Ovary (tissue), 3 donors: Measurements from ENCODE around the gene CHST13.

ENCODE experiments used
- CTCF ChIP-seq, 3 donors: fragments of 450-650 bp in 2 of 3; fragments of 200-600 bp in 1 of 3; IDR thresholded peaks; one replicate each; pipeline versions ENCODE4 v1.5.1 to v1.8.0; 2016 to 2022; ENCODE audit warnings: antibody characterized with exemption in 3 of 3, mild to moderate bottlenecking in 1 of 3
- EP300 ChIP-seq: sonication (generic); formaldehyde crosslinking; IDR thresholded peaks from one replicate; pipeline ENCODE4 v1.6.1; 2017; ENCODE audit warnings: antibody characterized with exemption
- POLR2A ChIP-seq: fragments of 450-650 bp; IDR thresholded peaks from one replicate; pipeline ENCODE4 v1.6.1; 2017; ENCODE audit warnings: antibody characterized with exemption, mild to moderate bottlenecking, moderate library complexity
- donor health status: DM: no; HTN: no; CAD: no.

- no peak for TF ChIP-seq CTCF (IDR thresholded peaks at IDR 0.05)
- no peak for TF ChIP-seq POLR2A
- TF ChIP-seq EP300: no peak
Measured at GRCh38 chr3:126500016-126500415, 23.9 kb upstream of the CHST13 start.
